IMR-90 (cell line): ENCODE data around the gene MTHFD2. TPM values are rescaled to one million over a fixed set of nuclear protein-coding genes. Genes with fewer than 3 reads are reported as not detected.

Source experiments
- ATAC-seq: fragments of 200-7000 bp; cut with Tn5 transposase; 2 replicates; pipeline ENCODE4 v1.9.1; 2020; ENCODE audit warnings: low read depth, mild to moderate bottlenecking, moderate library complexity
- BruUV-seq: library from RNA; stranded (reverse); fragments of 400-500 nt; replicated peaks from 2 replicates; lab custom pipeline; 2021; lab: Mats Ljungman, UMichigan
- CTCF ChIA-PET: fragments of 300-600 bp; formaldehyde crosslinking; extraction: SDS; loops from one replicate; lab custom pipeline; 2021; ENCODE audit warnings: antibody characterized with exemption; lab: Yijun Ruan, JAX
- POLR2A ChIA-PET: fragments of 300-600 bp; sonication (Branson Sonifier 250); formaldehyde crosslinking; loops from one replicate; lab custom pipeline; 2022; ENCODE audit warnings: antibody characterized with exemption; ENCODE audit not compliant: unreplicated experiment; lab: Charles Lee
- DNase-seq: peaks from one replicate; pipeline ENCODE4 v3.0.0; 2013
- H2AFZ ChIP-seq: replicated peaks from 2 replicates; pipeline ENCODE3; 2013; ENCODE audit warnings: low read length, mild to moderate bottlenecking; ENCODE audit not compliant: poor library complexity
- H2AK5ac ChIP-seq: 2 replicates; pipeline ENCODE4 v1.6.1; 2013; ENCODE audit warnings: low read depth, low read length, inconsistent platforms
- H2AK9ac ChIP-seq: replicated peaks from 2 replicates; pipeline ENCODE3; 2013; ENCODE audit warnings: mild to moderate bottlenecking, low read depth, low read length, moderate library complexity; ENCODE audit not compliant: poor library complexity
- H2BK120ac ChIP-seq: 2 replicates; pipeline ENCODE4 v1.6.1; 2013; ENCODE audit warnings: low read depth, low read length, inconsistent platforms
- H2BK15ac ChIP-seq: 3 replicates; pipeline ENCODE4 v1.6.1; 2013; ENCODE audit warnings: low read depth, low read length, inconsistent platforms
- H2BK20ac ChIP-seq: 2 replicates; pipeline ENCODE4 v1.6.1; 2013; ENCODE audit warnings: low read depth, mild to moderate bottlenecking, inconsistent platforms, low read length, moderate library complexity
- H2BK5ac ChIP-seq: 2 replicates; pipeline ENCODE4 v1.6.1; 2013; ENCODE audit warnings: mild to moderate bottlenecking, low read depth, low read length, inconsistent platforms; ENCODE audit not compliant: poor library complexity, severe bottlenecking
- H3K14ac ChIP-seq: replicated peaks from 2 replicates; pipeline ENCODE4 v1.6.1; 2013; ENCODE audit warnings: low read depth, low read length, inconsistent platforms
- H3K18ac ChIP-seq: 2 replicates; pipeline ENCODE4 v1.6.1; 2013; ENCODE audit warnings: low read depth, low read length, control low read depth
- H3K23ac ChIP-seq: 2 replicates; pipeline ENCODE4 v1.6.1; 2013; ENCODE audit warnings: low read depth, low read length, inconsistent platforms
- H3K27ac ChIP-seq: 2 replicates; pipeline ENCODE4 v1.5.1; 2013; ENCODE audit warnings: mild to moderate bottlenecking, control low read depth, low read length; ENCODE audit not compliant: insufficient read depth
- H3K27me3 ChIP-seq: 2 replicates; pipeline ENCODE4 v1.6.1; 2013; ENCODE audit warnings: low read length; ENCODE audit not compliant: control insufficient read depth, insufficient read depth
- H3K36me3 ChIP-seq: 2 replicates; pipeline ENCODE4 v1.6.1; 2013; ENCODE audit warnings: low read length, mixed read lengths; ENCODE audit not compliant: control insufficient read depth, insufficient read depth
- H3K4ac ChIP-seq: 2 replicates; pipeline ENCODE4 v1.6.1; 2013; ENCODE audit warnings: low read depth, low read length, inconsistent platforms
- H3K4me1 ChIP-seq: 2 replicates; pipeline ENCODE4 v1.6.1; 2013; ENCODE audit warnings: low read length, mixed read lengths; ENCODE audit not compliant: control insufficient read depth, insufficient read depth
- H3K4me2 ChIP-seq: 2 replicates; pipeline ENCODE4 v1.6.1; 2013; ENCODE audit warnings: low read depth, mild to moderate bottlenecking, control low read depth, low read length, moderate library complexity
- H3K4me3 ChIP-seq: 2 replicates; pipeline ENCODE4 v1.5.1; 2013; ENCODE audit warnings: low read depth, mild to moderate bottlenecking, control low read depth, low read length, moderate library complexity; ENCODE audit not compliant: insufficient read depth
- H3K56ac ChIP-seq: 2 replicates; pipeline ENCODE4 v1.6.1; 2013; ENCODE audit warnings: low read length, inconsistent platforms; ENCODE audit not compliant: insufficient read depth; ENCODE audit errors: extremely low read depth
- H3K79me1 ChIP-seq, 2 experiments: 2 replicates each; pipeline ENCODE4 v1.6.1; 2013; ENCODE audit warnings: low read length in 2 of 2, inconsistent platforms in 1 of 2, low read depth in 1 of 2
- H3K9ac ChIP-seq: 2 replicates; pipeline ENCODE4 v1.6.1; 2013; ENCODE audit warnings: low read depth, low read length, control low read depth
- H3K9me1 ChIP-seq: 2 replicates; pipeline ENCODE4 v1.6.1; 2013; ENCODE audit warnings: low read length, inconsistent platforms; ENCODE audit not compliant: insufficient read depth
- H3K9me3 ChIP-seq: 2 replicates; pipeline ENCODE4 v1.6.1; 2013; ENCODE audit warnings: low read length; ENCODE audit not compliant: control insufficient read depth, insufficient read depth
- H4K20me1 ChIP-seq: 2 replicates; pipeline ENCODE4 v1.6.1; 2013; ENCODE audit warnings: low read length, inconsistent platforms; ENCODE audit not compliant: insufficient read depth
- H4K5ac ChIP-seq: 2 replicates; pipeline ENCODE4 v1.6.1; 2013; ENCODE audit warnings: mild to moderate bottlenecking, low read depth, low read length, control low read depth
- H4K8ac ChIP-seq, 2 experiments: 2 replicates each; pipeline ENCODE4 v1.6.1; 2013; ENCODE audit warnings: low read depth in 2 of 2, low read length in 2 of 2, control low read depth in 1 of 2, inconsistent platforms in 1 of 2
- H4K91ac ChIP-seq: 2 replicates; pipeline ENCODE4 v1.6.1; 2013; ENCODE audit warnings: low read depth, low read length, inconsistent platforms; ENCODE audit not compliant: insufficient read depth
- FOS ChIP-seq: fragments of 150-350 bp; IDR thresholded peaks from 2 replicates; pipeline ENCODE4 v1.6.1; 2016; ENCODE audit warnings: low read depth, low read length
- MAFK ChIP-seq: IDR thresholded peaks from 2 replicates; pipeline ENCODE4 v1.6.1; 2012; ENCODE audit warnings: low read depth, low read length, improper control_type of control experiment
- NFE2L2 ChIP-seq: fragments of 150-350 bp; IDR thresholded peaks from 2 replicates; pipeline ENCODE4 v1.6.1; 2016; ENCODE audit warnings: low read depth, mild to moderate bottlenecking, low read length
- RAD21 ChIP-seq: IDR thresholded peaks from 2 replicates; pipeline ENCODE4 v1.6.1; 2012; ENCODE audit warnings: low read length, improper control_type of control experiment
- RCOR1 ChIP-seq: IDR thresholded peaks from 2 replicates; pipeline ENCODE4 v1.6.1; 2012; ENCODE audit warnings: mild to moderate bottlenecking, low read length, improper control_type of control experiment; ENCODE audit not compliant: insufficient replicate concordance
- RFX5 ChIP-seq: IDR thresholded peaks from 2 replicates; pipeline ENCODE4 v1.8.0; 2012; ENCODE audit warnings: low read depth, mild to moderate bottlenecking, low read length, moderate library complexity
- WGBS, 2 experiments: methylation state at CpG; one replicate each; pipeline versions ENCODE4 v1.1.5 to v1.1.7; 2013; ENCODE audit warnings: missing lambda C conversion rate in 2 of 2; ENCODE audit not compliant: insufficient read length in 1 of 2; ENCODE audit errors: extremely low coverage in 2 of 2; 5-methylcytosine and 5-hydroxymethylcytosine counted together
- dilution Hi-C: fragments of 300-500 bp; cut with HindIII; formaldehyde crosslinking; loops from one replicate; pipeline ENCODE4 v1.14.3; 2018; ENCODE audit warnings: low sequenced_read_pairs; ENCODE audit not compliant: unreplicated experiment
- in situ Hi-C: fragments of 300-500 bp; cut with MboI; formaldehyde crosslinking; loops from 3 replicates; pipeline ENCODE4 v1.14.3; 2019; ENCODE audit warnings: low sequenced_read_pairs, inconsistent platforms, mixed read lengths
- intact Hi-C: fragments of 100-400 bp; cut with micrococcal nuclease; formaldehyde crosslinking; loops from 2 replicates; pipeline ENCODE4 v1.10.0; 2022
- polyA plus RNA-seq, 3 experiments: library from polyadenylated mRNA; depleted of rRNA; stranded (reverse); fragments of >200 nt; gene quantifications; 2 replicates each; pipeline ENCODE4 v1.2.3, GENCODE V29; 2012; ENCODE audit warnings: low replicate concordance in 1 of 3
- total RNA-seq: library from RNA; depleted of rRNA; stranded (reverse); fragments of >200 nt; gene quantifications from 2 replicates; pipeline ENCODE4 v1.2.3, GENCODE V29; 2012; rRNA removed
- TF ChIP-seq, protein P1 (sequence below): fragments of 150-350 bp; IDR thresholded peaks from 2 replicates; pipeline ENCODE4 v1.6.1; 2016; ENCODE audit warnings: low read depth, mild to moderate bottlenecking, low read length, moderate library complexity, borderline replicate concordance
- TF ChIP-seq, protein P2 (sequence below): fragments of 150-350 bp; IDR thresholded peaks from 2 replicates; pipeline ENCODE4 v1.6.1; 2017; ENCODE audit warnings: mild to moderate bottlenecking, antibody characterized with exemption, low read length, low read depth

The MTHFD2 gene
- total and polyA plus RNA-seq, 2 of the 4 experiments (the other 2 are of a cell fraction), result 66.8 to 122 TPM

GRCh38 chr2:74267068-74267467 lies 68.7 kb downstream of the MTHFD2 start:
- intact Hi-C loops, result no loop called here
- H3K27ac ChIP-seq, result no peak overlapping the region
- H2AFZ ChIP-seq, result no peak overlapping the region
- no peak overlapping the region for H3K4me2 ChIP-seq
- dilution Hi-C loops, result no loop called here
- H3K14ac ChIP-seq, result no peak overlapping the region
- BruUV-seq, result no TSS peak
- no peak overlapping the region for H4K5ac ChIP-seq
- H3K9me1 ChIP-seq, result no peaks in the 10 kb centered on the region
- H2BK15ac ChIP-seq, result no peak overlapping the region
- no peak overlapping the region for H3K4me3 ChIP-seq
- H4K8ac ChIP-seq, result no peak overlapping the region
- H3K27me3 ChIP-seq, result peaks cover 22% of the 10 kb centered on the region
- no peak overlapping the region for H4K91ac ChIP-seq
- no peak overlapping the region for H3K23ac ChIP-seq
- H2BK5ac ChIP-seq, result no peak overlapping the region
- H3K18ac ChIP-seq, result no peak overlapping the region
- H2AK5ac ChIP-seq, result no peak overlapping the region
- H2AK9ac ChIP-seq, result no peak overlapping the region
- H3K4me1 ChIP-seq, result no peaks in the 10 kb centered on the region
- H3K4ac ChIP-seq, result no peak overlapping the region
- no peak overlapping the region for H2BK20ac ChIP-seq
- no peak overlapping the region for H3K9ac ChIP-seq
- H3K56ac ChIP-seq, result no peak overlapping the region
- H4K20me1 ChIP-seq, result no peaks in the 10 kb centered on the region
- ATAC-seq (no peak), DNase-seq (no peak)
- POLR2A ChIA-PET, result no interaction called here
- CTCF ChIA-PET, result interaction anchor here (0.6 kb wide), 1 partner anchor 764 kb away, joined by 6 read pairs; no protein-coding TSS in a partner anchor
- no CpG with 5 or more reads among the region's 4 CpGs for WGBS, 2 experiments
- H3K9me3 ChIP-seq, result no peaks in the 10 kb centered on the region
- in situ Hi-C loops, result no loop called here
- no peaks in the 10 kb centered on the region for H3K79me1 ChIP-seq
- H3K36me3 ChIP-seq, result no peaks in the 10 kb centered on the region
- TF ChIP-seq RFX5, result no peak
- TF ChIP-seq RCOR1, result no peak
- TF ChIP-seq, protein P1, sequence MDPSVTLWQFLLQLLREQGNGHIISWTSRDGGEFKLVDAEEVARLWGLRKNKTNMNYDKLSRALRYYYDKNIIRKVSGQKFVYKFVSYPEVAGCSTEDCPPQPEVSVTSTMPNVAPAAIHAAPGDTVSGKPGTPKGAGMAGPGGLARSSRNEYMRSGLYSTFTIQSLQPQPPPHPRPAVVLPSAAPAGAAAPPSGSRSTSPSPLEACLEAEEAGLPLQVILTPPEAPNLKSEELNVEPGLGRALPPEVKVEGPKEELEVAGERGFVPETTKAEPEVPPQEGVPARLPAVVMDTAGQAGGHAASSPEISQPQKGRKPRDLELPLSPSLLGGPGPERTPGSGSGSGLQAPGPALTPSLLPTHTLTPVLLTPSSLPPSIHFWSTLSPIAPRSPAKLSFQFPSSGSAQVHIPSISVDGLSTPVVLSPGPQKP, result no peak
- TF ChIP-seq, protein P2, sequence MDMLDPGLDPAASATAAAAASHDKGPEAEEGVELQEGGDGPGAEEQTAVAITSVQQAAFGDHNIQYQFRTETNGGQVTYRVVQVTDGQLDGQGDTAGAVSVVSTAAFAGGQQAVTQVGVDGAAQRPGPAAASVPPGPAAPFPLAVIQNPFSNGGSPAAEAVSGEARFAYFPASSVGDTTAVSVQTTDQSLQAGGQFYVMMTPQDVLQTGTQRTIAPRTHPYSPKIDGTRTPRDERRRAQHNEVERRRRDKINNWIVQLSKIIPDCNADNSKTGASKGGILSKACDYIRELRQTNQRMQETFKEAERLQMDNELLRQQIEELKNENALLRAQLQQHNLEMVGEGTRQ, result no peak
- no peak for TF ChIP-seq FOS
- TF ChIP-seq MAFK, result no peak
- TF ChIP-seq NFE2L2, result no peak
- no peak for TF ChIP-seq RAD21
- no peak overlapping the region for H2BK120ac ChIP-seq

Other genes starting within 250 kb of the MTHFD2 start
- gene TET3, start 213.7 kb upstream of the MTHFD2 start, total RNA-seq, result 1.6 and 1.7 TPM in 2 replicates
- gene TET3, start 213.7 kb upstream of the MTHFD2 start, polyA plus RNA-seq (2012; rRNA removed), result 1.8 TPM in 2 replicates
- gene BOLA3, start 50.7 kb upstream of the MTHFD2 start, total RNA-seq, result 13.3 and 36.4 TPM in 2 replicates
- gene BOLA3, start 50.7 kb upstream of the MTHFD2 start, polyA plus RNA-seq (2012; rRNA removed), result 39.5 and 46.5 TPM in 2 replicates
- 60.8 and 105 TPM in 2 replicates for gene MOB1A, start 19.7 kb upstream of the MTHFD2 start, total RNA-seq
- 15.4 and 21.0 TPM in 2 replicates for gene MOB1A, start 19.7 kb upstream of the MTHFD2 start, polyA plus RNA-seq (2012; rRNA removed)
- 0.18 TPM in 1 of 2 replicates, not detected in the other for gene SLC4A5, start 144.8 kb downstream of the MTHFD2 start, total RNA-seq
- 0.20 and 0.22 TPM in 2 replicates for gene SLC4A5, start 144.8 kb downstream of the MTHFD2 start, polyA plus RNA-seq (2012; rRNA removed)
- gene DCTN1, start 181.7 kb downstream of the MTHFD2 start, total RNA-seq, result 204 and 229 TPM in 2 replicates
- gene DCTN1, start 181.7 kb downstream of the MTHFD2 start, polyA plus RNA-seq (2012; rRNA removed), result 136 and 149 TPM in 2 replicates
- under 0.01 and 0.18 TPM in 2 replicates for gene C2orf81, start 223.0 kb downstream of the MTHFD2 start, total RNA-seq
- 0.26 and 0.74 TPM in 2 replicates for gene C2orf81, start 223.0 kb downstream of the MTHFD2 start, polyA plus RNA-seq (2012; rRNA removed)
- 43.6 and 57.2 TPM in 2 replicates for gene WDR54, start 223.1 kb downstream of the MTHFD2 start, total RNA-seq
- 47.2 and 47.9 TPM in 2 replicates for gene WDR54, start 223.1 kb downstream of the MTHFD2 start, polyA plus RNA-seq (2012; rRNA removed)
- 9.4 and 11.1 TPM in 2 replicates for gene RTKN, start 243.3 kb downstream of the MTHFD2 start, total RNA-seq
- 19.7 and 22.3 TPM in 2 replicates for gene RTKN, start 243.3 kb downstream of the MTHFD2 start, polyA plus RNA-seq (2012; rRNA removed)